Right lobe of liver (tissue), 6 donors: Measurements from ENCODE around the gene RBM6. TPM values are rescaled to one million over a fixed set of nuclear protein-coding genes. Genes with fewer than 3 reads are reported as not detected.

Source experiments
- ATAC-seq, 4 donors: fragments of 200-7000 bp; cut with Tn5 transposase; one replicate each; pipeline ENCODE4 v1.9.1; 2020; ENCODE audit warnings: mild to moderate bottlenecking in 4 of 4, moderate library complexity in 4 of 4
- DNase-seq, 3 donors: peaks; one replicate each; pipeline ENCODE4 v3.0.0-alpha.2; 2020
- H3K27ac ChIP-seq, 3 donors: fragments of 200-600 bp; one replicate each; pipeline ENCODE4 v1.8.0; 2022
- H3K27me3 ChIP-seq, 2 donors: fragments of 200-600 bp; one replicate each; pipeline ENCODE4 v1.8.0; 2022
- H3K36me3 ChIP-seq, 4 donors: fragments of 200-600 bp; sonication (generic) in 1 of 4; one replicate each; pipeline versions ENCODE4 v1.5.1 to v1.8.0; 2017 to 2022; ENCODE audit warnings: control low read depth in 1 of 4
- H3K4me1 ChIP-seq, 4 donors: fragments of 200-600 bp; sonication (generic) in 1 of 4; one replicate each; pipeline versions ENCODE4 v1.5.1 to v1.8.0; 2017 to 2022; ENCODE audit warnings: control low read depth in 1 of 4
- H3K4me3 ChIP-seq, 3 donors: fragments of 200-600 bp; one replicate each; pipeline ENCODE4 v1.8.0; 2022
- H3K9me3 ChIP-seq, 4 donors: fragments of 200-600 bp; sonication (generic) in 1 of 4; one replicate each; pipeline versions ENCODE4 v1.5.1 to v1.8.0; 2017 to 2022; ENCODE audit warnings: control low read depth in 1 of 4
- CTCF ChIP-seq, 4 donors: fragments of 200-600 bp in 3 of 4; fragments of 450-650 bp in 1 of 4; IDR thresholded peaks; one replicate each; pipeline versions ENCODE4 v1.5.1 to v1.8.0; 2016 to 2022; ENCODE audit warnings: antibody characterized with exemption in 4 of 4, mild to moderate bottlenecking in 2 of 4
- POLR2A ChIP-seq: fragments of 450-650 bp; IDR thresholded peaks from one replicate; pipeline ENCODE4 v1.6.1; 2017; ENCODE audit warnings: antibody characterized with exemption, mild to moderate bottlenecking
- WGBS: methylation state at CpG from one replicate; pipeline ENCODE4 v1.1.6; 2018; ENCODE audit warnings: low coverage, low lambda C conversion rate; ENCODE audit not compliant: insufficient coverage; ENCODE audit errors: missing lambda C conversion rate; 5-methylcytosine and 5-hydroxymethylcytosine counted together
- intact Hi-C, 2 donors: fragments of 100-400 bp; cut with DNase I; formaldehyde crosslinking; loops; one replicate each; pipeline versions ENCODE4 v1.11.2 to v1.14.1; 2022
- total RNA-seq, 6 experiments: library from RNA; depleted of rRNA in 2 of 6; stranded (reverse); fragments of >200 nt in 2 of 6; fragmentation: NEBNext Ultra II Directional in 3 of 6; extraction: Animal tissue kit (Norgen Biotek cat#: 25700) in 3 of 6; gene quantifications; one replicate each; pipeline versions ENCODE4 v1.1.0 to v1.2.4, GENCODE V29; 2016 to 2023
- donor health status: DM: no; HTN: yes; CAD: no.
- donor health status: DM: no; HTN: no; CAD: no.
- donor health status: DM: no; HTN: no; CAD: no.
- donor health status: DM: no; HTN: yes; CAD: no.
- donor health status: DM: no; HTN: yes; CAD: no.

Gene RBM6
- total RNA-seq, 6 experiments from 2014 or later = 25.9 to 46.4 (median 32.9) TPM

- intact Hi-C loops = no loop called here
- H3K4me3 ChIP-seq = no peak overlapping the region
- peaks cover 0 to 12% (median 0%) of the 10 kb centered on the region in 4 donors for H3K36me3 ChIP-seq
- 89% methylated on average over 2 of the region's 2 CpGs for WGBS
- H3K4me1 ChIP-seq = no peaks in the 10 kb centered on the region
- H3K27me3 ChIP-seq = no peaks in the 10 kb centered on the region
- no peaks in the 10 kb centered on the region for H3K9me3 ChIP-seq
- no peak for TF ChIP-seq CTCF (IDR thresholded peaks at IDR 0.05)
- no peak for TF ChIP-seq POLR2A
- no peak for ATAC-seq
- no peak for DNase-seq
- H3K27ac ChIP-seq = no peak overlapping the region
These were observed 58.4 kb downstream of the RBM6 start for GRCh38 chr3:49998326-49998725.

GRCh38 chr3:50001511-50001910 is 61.6 kb downstream of the RBM6 start:
- intact Hi-C loops = no loop called here
- no peak for TF ChIP-seq POLR2A
- no peak for TF ChIP-seq CTCF (IDR thresholded peaks at IDR 0.05)
- no peak for DNase-seq

DNA sequence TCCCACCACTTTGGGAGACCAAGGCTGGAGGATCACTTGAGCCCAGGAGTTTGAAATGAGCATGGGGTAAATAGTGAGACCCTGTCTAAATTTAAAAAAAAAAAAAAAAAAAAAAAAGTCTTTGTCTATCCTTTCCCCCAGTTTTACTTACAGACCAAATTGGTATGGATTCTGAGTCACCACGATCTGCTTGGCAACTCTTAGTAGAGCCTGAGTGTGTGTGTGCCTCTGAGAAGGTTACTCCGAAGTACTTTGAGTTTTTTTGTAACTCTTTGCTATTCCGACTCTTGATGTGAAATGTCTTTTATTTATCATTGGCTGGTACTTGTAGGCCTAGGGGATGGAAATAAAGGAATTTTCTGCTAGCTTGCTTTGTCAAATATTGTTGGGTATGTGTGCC is 63.3 kb downstream of the RBM6 start:
- no peaks in the 10 kb centered on the region for H3K27me3 ChIP-seq
- H3K27ac ChIP-seq = no peak overlapping the region
- no peak overlapping the region for H3K4me3 ChIP-seq
- H3K9me3 ChIP-seq = no peaks in the 10 kb centered on the region
- intact Hi-C loops = no loop called here
- TF ChIP-seq CTCF (IDR thresholded peaks at IDR 0.05) (no peak), POLR2A (no peak)
- DNase-seq (no peak), ATAC-seq (no peak)
- H3K4me1 ChIP-seq = no peaks in the 10 kb centered on the region
- peaks cover 0 to 24% (median 0%) of the 10 kb centered on the region in 4 donors for H3K36me3 ChIP-seq
- 92% methylated on average over 3 of the region's 3 CpGs for WGBS

More at GRCh38 chr3:50001511-50001910, 61.6 kb downstream of the RBM6 start:
- H3K4me1 ChIP-seq = no peaks in the 10 kb centered on the region
- no peaks in the 10 kb centered on the region for H3K27me3 ChIP-seq
- H3K36me3 ChIP-seq = peaks cover 0 to 20% (median 0%) of the 10 kb centered on the region in 4 donors
- 98% methylated on average over 3 of the region's 3 CpGs for WGBS
- no peak for ATAC-seq
- no peaks in the 10 kb centered on the region for H3K9me3 ChIP-seq
- H3K4me3 ChIP-seq = no peak overlapping the region
- no peak overlapping the region for H3K27ac ChIP-seq

DNA sequence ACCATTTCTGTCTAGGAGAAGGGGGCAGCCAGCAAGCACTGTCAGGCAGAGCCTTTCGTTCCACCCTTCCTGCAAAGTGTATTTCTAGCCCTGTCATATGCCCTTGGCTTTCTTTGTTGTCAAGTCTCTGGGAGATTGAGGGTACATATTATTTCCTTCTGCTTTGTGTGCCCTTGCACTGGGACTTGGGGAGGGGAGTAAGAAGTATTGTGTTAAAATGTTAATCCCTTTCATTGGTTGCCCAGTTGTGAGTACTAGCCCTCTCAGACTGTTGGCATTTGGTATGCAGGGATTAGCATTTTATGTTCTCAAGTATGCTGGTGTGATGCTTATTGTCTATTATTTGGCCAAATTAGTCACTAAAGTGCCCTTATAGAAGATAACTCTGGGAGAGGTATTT is 63.9 kb downstream of the RBM6 start:
- H3K9me3 ChIP-seq = no peaks in the 10 kb centered on the region
- peaks cover 0 to 26% (median 0%) of the 10 kb centered on the region in 4 donors for H3K36me3 ChIP-seq
- ATAC-seq (no peak), DNase-seq (no peak)
- no peaks in the 10 kb centered on the region for H3K27me3 ChIP-seq
- no peak overlapping the region for H3K27ac ChIP-seq
- no peak for TF ChIP-seq CTCF (IDR thresholded peaks at IDR 0.05)
- no peak for TF ChIP-seq POLR2A
- no peaks in the 10 kb centered on the region for H3K4me1 ChIP-seq
- 20% methylated on average over 1 of the region's 1 CpG for WGBS
- no peak overlapping the region for H3K4me3 ChIP-seq
- intact Hi-C loops = no loop called here

GRCh38 chr3:50008931-50009330 is 69.0 kb downstream of the RBM6 start:
- DNase-seq (no peak), ATAC-seq (no peak)
- H3K4me3 ChIP-seq = no peak overlapping the region
- H3K27me3 ChIP-seq = no peaks in the 10 kb centered on the region
- H3K4me1 ChIP-seq = no peaks in the 10 kb centered on the region
- peaks cover 0 to 21% (median 0%) of the 10 kb centered on the region in 4 donors for H3K36me3 ChIP-seq
- WGBS = 100% methylated on average over 1 of the region's 1 CpG
- no peak overlapping the region for H3K27ac ChIP-seq
- intact Hi-C loops = no loop called here
- H3K9me3 ChIP-seq = no peaks in the 10 kb centered on the region
- TF ChIP-seq CTCF (IDR thresholded peaks at IDR 0.05) (no peak), POLR2A (no peak)
